HL-60 (cell line): ENCODE data around the gene DTWD1.

Source experiments
- DNase-seq, 2 experiments: peaks; one replicate each; pipeline ENCODE4 v3.0.0-alpha.2; 2010 to 2020; ENCODE audit warnings: low read depth in 1 of 2, low spot score in 1 of 2
- H3K27ac ChIP-seq: fragments of 250-450 bp; sonication (Bioruptor Pico); replicated peaks from 2 replicates; pipeline ENCODE4 v1.5.1; 2020; ENCODE audit warnings: mild to moderate bottlenecking, moderate library complexity
- H3K27me3 ChIP-seq: fragments of 250-450 bp; sonication (Bioruptor Pico); 2 replicates; pipeline ENCODE4 v1.5.1; 2021; ENCODE audit warnings: mild to moderate bottlenecking, moderate library complexity; ENCODE audit not compliant: insufficient read depth, poor library complexity, severe bottlenecking
- H3K4me3 ChIP-seq: replicated peaks from 2 replicates; pipeline ENCODE4 v1.5.1; 2011; ENCODE audit warnings: mild to moderate bottlenecking, control low read depth, low read length; ENCODE audit not compliant: insufficient read depth
- CTCF ChIP-seq: IDR thresholded peaks from one replicate; pipeline ENCODE4 v1.5.1; 2011; ENCODE audit warnings: low read length, control low read depth, inconsistent platforms; ENCODE audit not compliant: insufficient read depth
- GABPA ChIP-seq: IDR thresholded peaks from 2 replicates; pipeline ENCODE4 v1.6.1; 2012; ENCODE audit warnings: low read depth
- POLR2AphosphoS5 ChIP-seq: IDR thresholded peaks from 2 replicates; pipeline ENCODE4 v1.6.1; 2012; ENCODE audit warnings: low read depth
- REST ChIP-seq: IDR thresholded peaks from 2 replicates; pipeline ENCODE4 v1.6.1; 2012; ENCODE audit warnings: low read depth; ENCODE audit not compliant: insufficient replicate concordance
- SPI1 ChIP-seq: IDR thresholded peaks from 2 replicates; pipeline ENCODE4 v1.6.1; 2012; ENCODE audit warnings: low read depth, mild to moderate bottlenecking, borderline replicate concordance

DTWD1 gene

GRCh38 chr15:49621401-49621811, 558 bp downstream of the DTWD1 start:
- peak overlapping the region; percentile 84 for H3K27ac ChIP-seq
- peak overlapping the region; percentile 66 for H3K4me3 ChIP-seq
- TF ChIP-seq GABPA = no peak
- TF ChIP-seq SPI1 = no peak
- no peak for TF ChIP-seq REST
- no peak for TF ChIP-seq POLR2AphosphoS5
- no peak for TF ChIP-seq CTCF
- no peaks in the 10 kb centered on the region for H3K27me3 ChIP-seq
- peak; percentile 12 to 35 for DNase-seq

GRCh38 chr15:49621887-49622286, 1.0 kb downstream of the DTWD1 start:
- no peak for DNase-seq
- Histone ChIP-seq H3K27ac (peak overlapping the region; percentile 84), H3K4me3 (peak overlapping the region; percentile 66), H3K27me3 (no peaks in the 10 kb centered on the region)
- TF ChIP-seq POLR2AphosphoS5 = no peak
- no peak for TF ChIP-seq GABPA
- no peak for TF ChIP-seq SPI1
- no peak for TF ChIP-seq REST

GRCh38 chr15:49622561-49622960, 1.7 kb downstream of the DTWD1 start:
- TF ChIP-seq SPI1 (no peak), REST (no peak), CTCF (no peak), POLR2AphosphoS5 (no peak), GABPA (no peak)
- no peak overlapping the region for H3K4me3 ChIP-seq
- no peak for DNase-seq
- no peak overlapping the region for H3K27ac ChIP-seq
- H3K27me3 ChIP-seq = no peaks in the 10 kb centered on the region

GRCh38 chr15:49624056-49624455, 3.2 kb downstream of the DTWD1 start:
- Histone ChIP-seq H3K4me3 (no peak overlapping the region), H3K27ac (no peak overlapping the region), H3K27me3 (no peaks in the 10 kb centered on the region)
- no peak for TF ChIP-seq POLR2AphosphoS5
- TF ChIP-seq SPI1 = no peak
- no peak for TF ChIP-seq REST
- no peak for TF ChIP-seq GABPA
- TF ChIP-seq CTCF = no peak
- DNase-seq = no peak
